GM19395 (cell line): ENCODE measurements around the gene FBXW8.

Experiments
- ATAC-seq: cut with Tn5 transposase; IDR thresholded peaks from one replicate; pipeline ENCODE4 v1.9.1; 2021; ENCODE audit warnings: mild to moderate bottlenecking, moderate library complexity; ENCODE audit not compliant: unreplicated experiment

FBXW8 gene

GRCh38 chr12:116884871-116885270 lies 25.9 kb upstream of the FBXW8 start:
- ATAC-seq, result no peak

- no peak for ATAC-seq
Observed at GRCh38 chr12:116885491-116885890, 25.3 kb upstream of the FBXW8 start.

GRCh38 chr12:116887244-116887643 lies 23.5 kb upstream of the FBXW8 start:
- ATAC-seq, result no peak

GRCh38 chr12:116887897-116888296 lies 22.9 kb upstream of the FBXW8 start:
- no peak for ATAC-seq

GRCh38 chr12:116890330-116890729 lies 20.4 kb upstream of the FBXW8 start:
- no peak for ATAC-seq

- ATAC-seq, result no peak
Observed at GRCh38 chr12:116891019-116891418, 19.7 kb upstream of the FBXW8 start.

GRCh38 chr12:116892349-116893140 lies 18.2 kb upstream of the FBXW8 start:
- no peak for ATAC-seq

- ATAC-seq, result no peak
Observed at GRCh38 chr12:116894913-116895312, 15.8 kb upstream of the FBXW8 start.

GRCh38 chr12:116896411-116896924 lies 14.3 kb upstream of the FBXW8 start:
- ATAC-seq, result no peak

GRCh38 chr12:116897476-116897875 lies 13.3 kb upstream of the FBXW8 start:
- no peak for ATAC-seq

GRCh38 chr12:116898669-116899068 lies 12.1 kb upstream of the FBXW8 start:
- no peak for ATAC-seq

GRCh38 chr12:116901612-116902011 lies 9.1 kb upstream of the FBXW8 start:
- ATAC-seq, result no peak

- no peak for ATAC-seq
Observed at GRCh38 chr12:116903818-116904217, 6.9 kb upstream of the FBXW8 start.

GRCh38 chr12:116906285-116906684 lies 4.5 kb upstream of the FBXW8 start:
- ATAC-seq, result no peak

GRCh38 chr12:116910280-116910644 lies 488 bp upstream of the FBXW8 start:
- no peak for ATAC-seq

- no peak for ATAC-seq
Observed at GRCh38 chr12:116915326-116915725, 4.6 kb downstream of the FBXW8 start.

- no peak for ATAC-seq
Observed at GRCh38 chr12:116916122-116916521, 5.4 kb downstream of the FBXW8 start.

- ATAC-seq, result peak; percentile 89
Observed at GRCh38 chr12:116916714-116917114, 6.0 kb downstream of the FBXW8 start.

GRCh38 chr12:116918464-116918863 lies 7.7 kb downstream of the FBXW8 start:
- ATAC-seq, result no peak

GRCh38 chr12:116919247-116919661 lies 8.5 kb downstream of the FBXW8 start:
- ATAC-seq, result no peak

- ATAC-seq, result no peak
Observed at GRCh38 chr12:116919706-116920485, 9.1 kb downstream of the FBXW8 start.

GRCh38 chr12:116920939-116921338 lies 10.2 kb downstream of the FBXW8 start:
- ATAC-seq, result no peak
